ENCODE data around the gene PRDM16.

PRDM16 gene

GRCh38 chr1:3094863-3095780 lies 26.1 kb downstream of the PRDM16 start:
- DNase-seq (ENCODE audit: low read depth): no peak
- H3K4me3 ChIP-seq (ENCODE audit: low read depth, low read length): no peak overlapping the region

DNA sequence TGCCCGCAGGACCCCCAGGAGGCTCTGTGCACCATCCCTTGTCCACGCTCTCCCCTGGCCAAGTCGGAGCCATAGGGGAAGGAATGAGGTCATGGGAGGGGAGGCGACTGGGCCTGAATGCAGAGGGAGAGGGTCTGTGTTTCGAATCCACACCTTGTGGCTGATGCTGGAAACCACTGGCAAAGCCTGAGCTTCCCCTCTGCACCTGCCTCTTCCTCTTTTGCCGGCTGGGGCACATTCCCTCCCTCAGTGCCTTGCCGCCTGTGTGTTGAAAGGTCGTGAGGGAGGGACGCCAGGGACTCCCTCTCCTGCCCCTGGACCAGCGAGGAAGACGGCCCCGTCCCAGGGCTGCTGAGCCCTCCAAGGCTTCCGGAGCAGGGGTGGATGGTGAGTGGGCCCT lies 27.3 kb downstream of the PRDM16 start:
- DNase-seq (ENCODE audit: low read depth): no peak

GRCh38 chr1:3097231-3097630 lies 28.2 kb downstream of the PRDM16 start:
- H3K4me3 ChIP-seq (ENCODE audit: low read depth, low read length): no peak overlapping the region
- no peak for DNase-seq (ENCODE audit: low read depth)

More for the DNA sequence above, 27.3 kb downstream of the PRDM16 start:
- no peak overlapping the region for H3K4me3 ChIP-seq (ENCODE audit: low read depth, low read length)

DNA sequence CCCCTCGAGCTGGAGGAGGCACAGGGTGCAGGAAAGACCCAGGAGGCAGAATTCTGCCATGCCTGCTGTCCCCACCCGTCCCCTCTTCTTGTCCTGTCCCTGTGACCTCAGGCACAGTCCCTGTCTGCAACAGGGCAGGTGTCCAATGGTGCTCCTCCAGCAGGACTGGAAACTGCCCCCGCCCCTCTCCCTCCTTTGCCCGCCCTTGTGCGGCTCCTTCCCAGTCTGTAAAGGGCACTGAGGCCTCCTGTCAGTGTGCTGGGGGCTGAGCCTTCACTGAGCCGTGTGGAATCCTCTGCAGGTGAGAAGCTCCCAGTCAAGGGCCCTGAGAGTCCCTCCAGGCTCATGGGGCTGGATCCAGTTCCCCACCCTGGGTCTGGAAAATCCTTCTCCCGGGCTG lies 28.9 kb downstream of the PRDM16 start:
- DNase-seq (ENCODE audit: low read depth): no peak
- no peak overlapping the region for H3K4me3 ChIP-seq (ENCODE audit: low read depth, low read length)

GRCh38 chr1:3099861-3100260 lies 30.9 kb downstream of the PRDM16 start:
- DNase-seq (ENCODE audit: low read depth): no peak
- no peak overlapping the region for H3K4me3 ChIP-seq (ENCODE audit: low read depth, low read length)

- H3K4me3 ChIP-seq (ENCODE audit: low read depth, low read length): no peak overlapping the region
Measured at GRCh38 chr1:3101124-3101939, 32.3 kb downstream of the PRDM16 start.

GRCh38 chr1:3102641-3103040 lies 33.6 kb downstream of the PRDM16 start:
- H3K4me3 ChIP-seq (ENCODE audit: low read depth, low read length): no peak overlapping the region
- no peak for DNase-seq (ENCODE audit: low read depth)

More at GRCh38 chr1:3101124-3101939, 32.3 kb downstream of the PRDM16 start:
- no peak for DNase-seq (ENCODE audit: low read depth)

DNA sequence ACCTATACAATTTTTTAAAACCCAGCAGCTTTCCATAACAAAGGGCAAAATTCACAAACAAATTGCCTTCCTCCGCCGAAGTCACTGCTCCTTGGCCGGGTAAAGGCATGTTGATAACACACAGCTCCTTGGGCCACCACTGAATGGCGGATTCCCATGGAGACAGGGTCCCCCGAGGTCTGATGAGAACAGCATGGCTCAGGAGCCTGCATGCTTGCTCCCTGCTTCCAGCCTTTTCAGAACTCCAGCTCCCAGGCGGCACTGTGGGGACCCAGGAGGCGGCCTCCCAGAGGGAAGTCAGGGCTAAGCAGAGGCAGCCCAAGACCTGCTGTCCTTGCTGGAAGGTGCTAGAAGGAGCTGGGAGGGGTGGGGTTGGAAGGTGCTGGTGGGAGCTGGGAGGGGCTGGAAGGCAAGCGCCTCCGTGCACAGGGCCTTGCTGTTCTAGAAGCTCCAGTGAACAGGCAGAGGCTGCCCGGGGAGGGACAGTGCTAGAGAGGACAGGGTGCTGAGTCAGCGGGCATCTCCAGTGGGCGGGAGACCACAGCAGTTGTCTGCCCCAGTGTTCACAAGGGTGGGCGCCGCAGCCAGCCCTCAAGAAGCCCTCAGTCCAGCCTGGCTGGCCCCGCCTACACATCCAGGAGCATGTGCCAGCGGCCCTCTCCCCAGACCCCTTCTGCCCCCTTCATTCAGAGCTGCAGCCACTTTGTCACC lies 35.1 kb downstream of the PRDM16 start:
- no peak overlapping the region for H3K4me3 ChIP-seq (ENCODE audit: low read depth, low read length)
- no peak for DNase-seq (ENCODE audit: low read depth)

DNA sequence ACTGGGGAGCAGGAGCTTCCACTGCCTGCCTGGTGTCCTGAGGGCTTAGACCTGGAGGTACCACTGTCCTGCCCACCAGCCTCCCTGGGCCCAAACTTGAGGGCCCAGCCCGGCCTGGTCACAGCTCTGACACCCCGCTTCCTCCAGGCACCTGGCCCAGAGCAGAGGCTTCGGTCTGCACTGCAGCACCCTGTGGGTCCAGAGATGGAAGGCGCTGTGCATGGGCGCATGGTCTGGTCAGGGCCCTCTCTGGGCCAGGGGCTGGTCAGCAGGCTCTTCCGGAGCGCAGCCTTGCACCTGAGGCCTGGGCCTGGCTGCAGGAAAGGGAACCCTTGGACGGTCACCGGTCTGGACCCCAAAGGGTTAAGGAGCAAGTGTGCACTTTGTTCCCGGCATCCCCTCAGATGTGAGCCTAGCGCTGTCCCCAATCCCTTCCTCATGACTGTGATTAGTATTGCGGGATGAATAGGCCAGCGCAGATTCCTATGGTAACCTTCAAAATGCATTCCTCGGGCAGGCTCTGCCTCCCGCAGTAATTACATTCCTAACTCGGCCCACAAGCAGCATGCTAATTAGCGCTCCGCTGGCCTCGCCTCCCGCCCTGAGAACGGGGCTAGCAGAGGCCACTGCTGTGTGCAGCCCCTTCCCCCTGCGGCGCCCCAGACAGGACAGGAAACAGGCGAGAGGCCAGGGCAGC lies 36.3 kb downstream of the PRDM16 start:
- DNase-seq (ENCODE audit: low read depth): no peak
- no peak overlapping the region for H3K4me3 ChIP-seq (ENCODE audit: low read depth, low read length)

DNA sequence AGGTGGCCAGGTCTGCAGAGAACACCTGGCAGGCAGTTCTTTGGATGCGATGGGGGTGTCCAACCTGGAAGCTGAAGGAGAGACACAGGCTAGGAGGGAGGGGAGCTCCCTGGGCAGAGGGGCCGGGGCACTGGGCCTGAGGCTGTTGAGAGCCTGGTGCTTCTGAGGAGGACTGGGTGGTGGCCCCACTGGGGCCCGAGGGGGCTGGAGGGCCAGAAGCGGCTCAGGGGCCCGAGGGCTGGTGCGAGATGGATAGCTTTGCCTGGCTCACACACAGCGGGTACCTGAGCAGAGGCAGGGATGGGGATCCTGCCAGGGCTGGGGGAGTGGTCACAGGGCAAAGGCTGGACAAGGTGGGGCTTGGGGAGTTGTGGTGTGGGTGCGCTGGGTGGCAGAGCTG lies 37.2 kb downstream of the PRDM16 start:
- DNase-seq (ENCODE audit: low read depth): no peak

DNA sequence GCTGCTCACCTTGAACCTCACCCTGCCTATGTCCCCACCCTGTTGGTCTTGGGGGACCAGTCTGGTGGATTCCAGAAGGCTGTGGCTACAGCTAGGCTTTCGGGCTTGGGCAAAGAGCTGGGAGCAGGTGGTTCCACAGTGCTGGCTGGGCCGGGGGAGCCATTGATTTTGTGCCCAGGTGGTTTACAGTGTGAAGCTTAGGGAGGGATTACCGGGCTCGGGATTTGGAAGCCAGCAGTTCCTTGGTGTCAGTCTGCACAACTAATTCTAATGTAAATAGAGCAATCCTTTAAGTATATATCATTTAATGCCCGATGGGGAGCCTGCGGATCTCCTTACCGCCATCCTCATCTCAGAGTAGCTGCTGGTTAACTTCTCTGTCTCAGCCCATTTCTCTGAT lies 38.2 kb downstream of the PRDM16 start:
- DNase-seq (ENCODE audit: low read depth): no peak
- no peak overlapping the region for H3K4me3 ChIP-seq (ENCODE audit: low read depth, low read length)

More for the DNA sequence above, 37.2 kb downstream of the PRDM16 start:
- H3K4me3 ChIP-seq (ENCODE audit: low read depth, low read length): no peak overlapping the region

DNA sequence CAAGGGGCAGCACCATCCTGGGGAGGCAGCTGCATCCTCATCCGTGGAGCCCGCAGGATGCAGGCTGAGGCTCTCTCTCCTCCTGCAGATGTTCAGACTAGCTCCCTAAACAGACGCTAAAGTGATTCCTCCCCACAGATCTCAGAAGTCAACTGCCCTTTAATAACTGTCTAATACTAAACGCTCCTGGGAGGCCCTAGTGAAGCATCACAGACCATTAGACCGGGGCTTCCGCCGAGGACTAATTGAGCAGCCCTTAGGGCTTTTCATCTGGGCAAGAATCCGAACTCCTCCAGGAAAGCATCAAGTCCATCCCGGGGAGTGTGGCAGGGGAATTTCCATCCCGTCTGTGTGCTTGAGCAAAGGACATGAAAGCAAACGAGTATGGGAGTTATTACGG lies 40.4 kb downstream of the PRDM16 start:
- no peak for DNase-seq (ENCODE audit: low read depth)
- no peak overlapping the region for H3K4me3 ChIP-seq (ENCODE audit: low read depth, low read length)

DNA sequence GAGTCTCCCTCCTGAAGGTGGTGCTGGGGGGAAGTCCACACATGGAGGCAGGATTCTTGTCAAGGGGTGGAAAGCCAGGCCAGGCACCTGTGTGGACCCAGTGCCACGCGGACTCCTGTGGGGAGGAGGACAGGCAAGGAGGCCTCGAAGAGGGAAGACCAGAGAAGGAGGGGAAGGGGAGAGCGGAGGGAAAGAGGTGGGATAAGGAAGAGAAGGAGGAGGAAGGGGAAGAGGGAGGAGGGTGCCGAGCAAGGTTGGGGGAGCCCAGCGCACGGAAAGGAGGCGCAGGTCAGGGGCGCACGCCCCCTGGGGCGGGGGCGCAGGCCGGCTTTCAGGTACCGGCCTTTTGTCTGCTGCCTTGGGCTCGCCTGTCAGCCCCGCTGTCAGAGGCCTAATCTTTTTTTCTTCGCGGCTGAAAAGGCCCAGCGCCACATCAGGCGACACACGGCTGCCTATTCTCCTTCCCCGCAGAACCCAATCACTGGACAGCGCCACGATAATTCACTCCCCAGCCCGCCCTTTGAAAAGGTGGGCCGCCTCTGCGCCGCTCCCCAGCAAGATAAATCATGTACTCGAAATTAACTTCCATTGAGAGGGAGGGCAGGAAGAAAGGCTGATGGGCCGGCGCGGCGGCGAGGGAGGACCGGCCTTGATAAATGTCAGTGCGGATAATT lies 42.5 kb downstream of the PRDM16 start:
- DNase-seq (ENCODE audit: low read depth): no peak
- no peak overlapping the region for H3K4me3 ChIP-seq (ENCODE audit: low read depth, low read length)

GRCh38 chr1:3112526-3112925 lies 43.5 kb downstream of the PRDM16 start:
- no peak for DNase-seq (ENCODE audit: low read depth)

DNA sequence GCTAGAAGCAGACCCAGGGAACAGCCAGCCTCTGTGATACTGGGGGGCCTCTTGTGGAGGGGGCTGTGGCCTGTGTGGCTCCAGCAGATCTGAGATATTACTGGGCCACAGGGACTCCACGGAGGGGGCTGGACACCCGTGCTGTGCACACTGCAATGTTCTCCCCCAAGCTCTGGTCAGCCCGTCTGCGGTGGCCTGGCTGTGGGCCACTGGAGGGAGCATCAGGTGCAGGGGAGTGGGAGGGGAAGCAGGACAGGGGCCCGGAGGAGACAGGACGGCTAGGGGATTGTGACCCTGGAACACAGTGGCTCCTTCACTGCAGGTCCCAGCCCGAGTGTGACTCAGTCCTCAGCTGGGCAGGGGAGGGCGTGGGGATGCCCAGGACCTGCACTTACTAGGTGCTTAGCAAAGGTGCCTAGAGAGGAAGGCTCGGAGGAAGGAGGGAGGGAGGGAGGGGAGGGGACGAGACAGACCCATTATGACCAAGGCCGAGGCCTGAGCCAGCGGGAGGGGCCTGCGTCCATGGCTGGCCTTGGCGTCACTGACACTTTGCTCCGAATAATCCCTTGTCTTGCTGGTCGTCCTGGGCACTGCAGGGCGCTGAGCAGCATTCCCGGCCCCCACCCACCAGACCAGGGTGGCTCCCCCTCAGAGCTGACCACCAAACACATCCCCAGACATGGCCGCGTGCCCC lies 44.2 kb downstream of the PRDM16 start:
- no peak for DNase-seq (ENCODE audit: low read depth)
- no peak overlapping the region for H3K4me3 ChIP-seq (ENCODE audit: low read depth, low read length)

More at GRCh38 chr1:3112526-3112925, 43.5 kb downstream of the PRDM16 start:
- no peak overlapping the region for H3K4me3 ChIP-seq (ENCODE audit: low read depth, low read length)

DNA sequence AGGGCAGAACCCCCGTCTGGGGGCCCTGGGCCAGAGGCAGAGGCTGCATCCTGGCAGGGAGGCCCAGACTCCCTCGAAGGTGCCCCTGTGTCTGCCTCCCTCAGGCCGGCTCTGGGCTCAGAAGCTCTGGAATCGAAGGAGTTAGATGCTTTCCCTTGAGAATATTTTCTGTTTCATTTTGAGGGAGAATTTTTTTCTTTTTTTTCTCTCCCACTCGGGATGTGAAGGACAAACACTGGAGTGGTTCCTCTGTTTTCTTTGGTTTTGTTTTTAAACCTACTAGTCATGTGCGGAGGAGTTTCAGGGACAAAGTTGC lies 44.7 kb downstream of the PRDM16 start:
- DNase-seq (ENCODE audit: low read depth): no peak
- H3K4me3 ChIP-seq (ENCODE audit: low read depth, low read length): no peak overlapping the region

GRCh38 chr1:3114131-3114744 lies 45.2 kb downstream of the PRDM16 start:
- DNase-seq (ENCODE audit: low read depth): no peak
- no peak overlapping the region for H3K4me3 ChIP-seq (ENCODE audit: low read depth, low read length)

DNA sequence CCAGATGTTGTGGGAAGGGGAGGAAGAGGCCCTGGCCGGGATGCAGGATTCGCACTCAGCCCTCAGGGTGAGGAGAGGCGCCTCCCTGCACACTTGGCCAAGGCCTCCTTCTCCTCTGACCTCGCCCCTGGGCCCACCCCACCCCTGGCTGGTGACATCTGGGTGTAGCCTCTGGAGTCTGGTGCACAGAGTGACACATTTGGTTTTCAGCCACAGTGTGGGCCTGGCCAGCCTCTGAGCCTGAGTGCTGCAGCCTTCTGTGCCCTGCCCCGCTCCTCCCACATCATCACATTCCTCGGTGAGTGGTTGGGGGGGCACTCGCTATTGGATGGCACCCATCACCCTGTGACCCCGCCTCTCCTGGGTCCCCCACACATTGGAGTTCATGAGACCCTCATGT lies 45.8 kb downstream of the PRDM16 start:
- H3K4me3 ChIP-seq (ENCODE audit: low read depth, low read length): no peak overlapping the region
- no peak for DNase-seq (ENCODE audit: low read depth)
